C4-2B (cell line): ENCODE measurements around the gene SYMPK.

Source experiments
- H3K27ac ChIP-seq: fragments of 450-650 bp; 2 replicates; pipeline ENCODE4 v1.5.1; 2017
- CTCF ChIP-seq: fragments of 450-650 bp; conservative IDR thresholded peaks from 2 replicates; pipeline ENCODE4 v1.5.1; 2017; ENCODE audit warnings: mild to moderate bottlenecking
- ZFX ChIP-seq: fragments of 450-650 bp; IDR thresholded peaks from 2 replicates; pipeline ENCODE4 v1.6.1; 2017

The SYMPK gene

GRCh38 chr19:45815481-45816216 is 47.3 kb downstream of the SYMPK start:
- H3K27ac ChIP-seq, result no peak overlapping the region
- TF ChIP-seq ZFX, result no peak
- no peak for TF ChIP-seq CTCF

- no peak within 1 kb of the TSS for H3K27ac ChIP-seq
- no peak for TF ChIP-seq CTCF
- TF ChIP-seq ZFX, result no peak
Measured at GRCh38 chr19:45814851-45815480, 48.0 kb downstream of the SYMPK start, which contains the start of gene RSPH6A. Gene RSPH6A, minus strand, starts transcription at chr19:45815308. Its CDS starts 132 bp downstream, at chr19:45815176.

GRCh38 chr19:45814166-45814780 is 48.7 kb downstream of the SYMPK start:
- TF ChIP-seq ZFX, result no peak
- TF ChIP-seq CTCF, result no peak
- no peak overlapping the region for H3K27ac ChIP-seq

GRCh38 chr19:45812297-45812696 is 50.6 kb downstream of the SYMPK start:
- no peak overlapping the region for H3K27ac ChIP-seq
- no peak for TF ChIP-seq ZFX
- TF ChIP-seq CTCF, result no peak

- TF ChIP-seq CTCF, result no peak
- TF ChIP-seq ZFX, result no peak
- H3K27ac ChIP-seq, result no peak overlapping the region
Measured at GRCh38 chr19:45809643-45810159, 53.2 kb downstream of the SYMPK start.

GRCh38 chr19:45805719-45806118 is 57.2 kb downstream of the SYMPK start:
- no peak overlapping the region for H3K27ac ChIP-seq
- TF ChIP-seq CTCF (no peak), ZFX (no peak)

GRCh38 chr19:45804959-45805230 is 58.1 kb downstream of the SYMPK start:
- TF ChIP-seq CTCF, result no peak
- TF ChIP-seq ZFX, result no peak
- H3K27ac ChIP-seq, result no peak overlapping the region
